ENCODE measurements around the gene OR51A2.

OR51A2 gene

GRCh38 chr11:4979036-4979435, 23.5 kb upstream of the OR51A2 start:
- no peaks in the 10 kb centered on the region for H4K20me1 ChIP-seq (ENCODE audit: insufficient read depth, low read length)
- no peaks in the 10 kb centered on the region for H3F3A ChIP-seq (ENCODE audit: insufficient read depth, low read length)
- H3K79me2 ChIP-seq (ENCODE audit: insufficient read depth, low read length): no peaks in the 10 kb centered on the region
- H3K27me3 ChIP-seq (ENCODE audit: insufficient read depth, low read length): no peaks in the 10 kb centered on the region
- TF ChIP-seq CTCF (IDR thresholded peaks at IDR 0.05; ENCODE audit: low read length) (no peak), EZH2 (IDR thresholded peaks at IDR 0.05; ENCODE audit: borderline replicate concordance, low read length) (no peak)
- no peak overlapping the region for H3K4me3 ChIP-seq (ENCODE audit: low read depth, low read length, poor library complexity, severe bottlenecking)
- H3K9me2 ChIP-seq (ENCODE audit: low read depth, low read length): no peaks in the 10 kb centered on the region
- no peak overlapping the region for H3K27ac ChIP-seq (ENCODE audit: low read depth, low read length, poor library complexity, severe bottlenecking)
- H3K9me3 ChIP-seq (ENCODE audit: low read length): no peaks in the 10 kb centered on the region
- H3K36me3 ChIP-seq (ENCODE audit: insufficient read depth, low read length): no peaks in the 10 kb centered on the region
- H3K4me1 ChIP-seq (ENCODE audit: insufficient read depth, low read length, severe bottlenecking): no peaks in the 10 kb centered on the region
- H3K9ac ChIP-seq (ENCODE audit: low read length): no peak overlapping the region
- H3K4me2 ChIP-seq (ENCODE audit: low read length): no peak overlapping the region
- H2AFZ ChIP-seq (ENCODE audit: low read length): no peak overlapping the region

DNA sequence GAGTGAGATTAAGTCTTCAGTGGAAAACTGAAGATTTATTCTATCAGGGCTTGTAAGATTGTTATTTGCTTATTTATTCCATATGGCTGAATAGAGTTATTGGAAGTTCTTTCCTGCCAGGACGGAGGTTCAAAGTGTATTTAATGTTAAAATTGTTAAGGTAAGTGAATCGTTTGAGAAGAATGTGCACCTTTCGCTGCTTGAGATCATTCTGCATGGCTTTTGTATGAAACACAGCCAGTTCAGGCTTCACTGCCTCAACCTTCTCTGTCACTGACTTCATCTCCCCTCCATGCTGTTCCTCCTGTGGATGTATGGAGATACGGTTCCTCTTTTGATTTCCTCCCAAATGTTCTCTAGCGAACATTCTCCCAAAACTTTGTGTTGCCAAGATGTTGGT, 19.9 kb upstream of the OR51A2 start:
- H3K27ac ChIP-seq (ENCODE audit: low read depth, low read length, poor library complexity, severe bottlenecking): no peak overlapping the region
- no peaks in the 10 kb centered on the region for H3K9me3 ChIP-seq (ENCODE audit: low read length)
- H3K79me2 ChIP-seq (ENCODE audit: insufficient read depth, low read length): no peaks in the 10 kb centered on the region
- H3F3A ChIP-seq (ENCODE audit: insufficient read depth, low read length): no peaks in the 10 kb centered on the region
- no peaks in the 10 kb centered on the region for H3K27me3 ChIP-seq (ENCODE audit: insufficient read depth, low read length)
- no peak overlapping the region for H2AFZ ChIP-seq (ENCODE audit: low read length)
- no peaks in the 10 kb centered on the region for H3K36me3 ChIP-seq (ENCODE audit: insufficient read depth, low read length)
- TF ChIP-seq EZH2 (IDR thresholded peaks at IDR 0.05; ENCODE audit: borderline replicate concordance, low read length) (no peak), CTCF (IDR thresholded peaks at IDR 0.05; ENCODE audit: low read length) (no peak)
- H3K9me2 ChIP-seq (ENCODE audit: low read depth, low read length): no peaks in the 10 kb centered on the region
- H3K4me1 ChIP-seq (ENCODE audit: insufficient read depth, low read length, severe bottlenecking): no peaks in the 10 kb centered on the region
- no peak overlapping the region for H3K4me2 ChIP-seq (ENCODE audit: low read length)
- H4K20me1 ChIP-seq (ENCODE audit: insufficient read depth, low read length): no peaks in the 10 kb centered on the region
- no peak overlapping the region for H3K9ac ChIP-seq (ENCODE audit: low read length)
- H3K4me3 ChIP-seq (ENCODE audit: low read depth, low read length, poor library complexity, severe bottlenecking): no peak overlapping the region

DNA sequence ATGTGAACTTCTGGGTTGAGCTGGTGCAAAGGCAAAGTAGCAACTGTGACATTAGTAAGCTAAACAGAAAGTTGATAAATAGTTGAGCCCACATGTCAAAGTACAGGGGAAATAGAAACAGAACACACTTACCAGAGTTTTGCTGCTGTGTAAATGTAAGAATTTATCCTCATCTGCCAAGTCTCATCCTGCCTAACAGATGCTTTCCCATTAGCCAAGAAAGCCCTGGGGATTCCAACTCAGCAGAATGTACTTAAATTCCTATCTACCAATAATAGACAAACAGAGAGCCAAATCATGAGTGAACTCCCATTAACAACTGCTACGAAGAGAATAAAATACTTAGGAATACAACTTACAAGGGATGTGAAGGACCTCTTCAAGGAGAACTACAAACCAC, 7.3 kb upstream of the OR51A2 start:
- H3K79me2 ChIP-seq (ENCODE audit: insufficient read depth, low read length): no peaks in the 10 kb centered on the region
- no peaks in the 10 kb centered on the region for H3K4me1 ChIP-seq (ENCODE audit: insufficient read depth, low read length, severe bottlenecking)
- H4K20me1 ChIP-seq (ENCODE audit: insufficient read depth, low read length): no peaks in the 10 kb centered on the region
- H2AFZ ChIP-seq (ENCODE audit: low read length): no peak overlapping the region
- no peak overlapping the region for H3K4me3 ChIP-seq (ENCODE audit: low read depth, low read length, poor library complexity, severe bottlenecking)
- no peaks in the 10 kb centered on the region for H3K36me3 ChIP-seq (ENCODE audit: insufficient read depth, low read length)
- no peak overlapping the region for H3K27ac ChIP-seq (ENCODE audit: low read depth, low read length, poor library complexity, severe bottlenecking)
- no peaks in the 10 kb centered on the region for H3F3A ChIP-seq (ENCODE audit: insufficient read depth, low read length)
- no peaks in the 10 kb centered on the region for H3K9me2 ChIP-seq (ENCODE audit: low read depth, low read length)
- H3K9ac ChIP-seq (ENCODE audit: low read length): no peak overlapping the region
- H3K4me2 ChIP-seq (ENCODE audit: low read length): no peak overlapping the region
- H3K9me3 ChIP-seq (ENCODE audit: low read length): no peaks in the 10 kb centered on the region
- no peak for TF ChIP-seq CTCF (IDR thresholded peaks at IDR 0.05; ENCODE audit: low read length)
- TF ChIP-seq EZH2 (IDR thresholded peaks at IDR 0.05; ENCODE audit: borderline replicate concordance, low read length): no peak
- H3K27me3 ChIP-seq (ENCODE audit: insufficient read depth, low read length): no peaks in the 10 kb centered on the region

All from OCI-LY1 (cell line).